ENCODE measurements around the gene TREM1.

The TREM1 gene

GRCh38 chr6:41294214-41294872 lies 7.9 kb upstream of the TREM1 start:
- no peak for FAIRE-seq

DNA sequence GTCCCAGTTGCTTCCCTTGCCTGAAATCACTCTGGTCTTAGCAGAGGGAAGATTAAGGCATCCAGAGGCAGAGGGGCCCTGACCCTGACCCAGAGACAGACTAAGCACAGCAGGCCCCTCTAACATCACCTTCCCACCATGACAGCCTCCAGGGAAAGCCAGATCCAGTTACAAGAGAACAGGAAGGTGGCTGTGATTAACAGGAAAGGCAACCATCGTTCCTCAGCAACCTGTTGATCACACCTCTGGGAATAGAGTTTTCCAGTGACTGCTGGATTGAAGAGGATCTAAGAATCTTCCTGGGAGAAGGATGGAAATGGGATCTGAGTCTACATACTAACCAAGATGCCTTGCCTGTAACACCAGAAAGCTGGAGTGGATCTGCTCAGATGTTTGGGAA lies 5.2 kb upstream of the TREM1 start:
- FAIRE-seq, result no peak

DNA sequence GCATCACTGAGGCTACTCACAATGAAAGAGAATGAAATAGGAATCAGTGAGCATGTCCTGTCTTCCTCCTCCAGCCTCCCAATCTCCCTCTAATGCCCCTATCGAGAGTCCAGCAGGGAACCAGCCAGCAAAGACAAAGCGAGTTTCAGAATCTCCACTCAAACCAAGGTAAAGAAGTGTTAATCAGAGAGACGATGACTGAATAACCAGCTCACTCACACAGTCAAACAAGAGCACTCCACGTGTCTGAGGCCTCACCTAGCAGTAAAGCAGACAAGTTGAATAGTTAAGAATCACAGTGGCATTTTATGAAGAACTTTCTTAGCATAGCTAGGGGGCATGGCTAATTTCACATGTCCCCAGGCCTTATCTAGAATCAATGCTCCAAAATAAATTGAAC lies 3.3 kb upstream of the TREM1 start:
- no peak for FAIRE-seq

GRCh38 chr6:41288754-41289129 lies 2.3 kb upstream of the TREM1 start:
- FAIRE-seq, result no peak

DNA sequence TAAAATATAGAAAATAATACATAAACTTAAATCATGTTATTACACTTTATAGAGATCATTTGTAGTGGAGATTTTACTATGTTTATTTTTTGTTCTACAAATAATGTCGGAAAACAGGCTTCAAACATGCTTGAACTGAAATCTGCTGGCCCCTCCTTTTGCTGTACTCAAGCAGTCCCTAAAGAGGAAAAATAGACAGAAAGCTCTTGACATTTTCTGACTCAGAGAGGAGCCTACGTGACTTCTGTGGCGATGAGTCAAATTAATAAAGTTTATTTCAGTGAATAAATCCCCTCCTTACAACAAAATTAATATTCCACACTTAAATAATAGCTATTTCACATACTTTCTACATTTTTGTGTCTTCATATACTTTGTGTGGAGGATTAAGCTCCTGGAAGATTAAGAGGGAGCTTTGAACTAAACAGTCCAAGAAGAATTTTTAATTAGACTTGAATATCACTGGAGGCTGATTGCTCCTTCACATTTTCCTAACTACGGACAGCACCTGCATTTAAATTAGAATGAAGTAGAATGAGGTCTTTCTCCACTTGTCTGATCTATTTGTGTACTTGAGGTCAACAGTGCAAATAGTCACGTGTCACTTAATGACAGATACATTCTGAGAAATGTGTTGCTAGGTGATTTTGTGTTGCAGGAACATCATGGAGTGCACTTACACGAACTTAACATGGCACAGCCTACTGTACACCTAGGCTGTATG lies 1.7 kb upstream of the TREM1 start:
- FAIRE-seq, result no peak

DNA sequence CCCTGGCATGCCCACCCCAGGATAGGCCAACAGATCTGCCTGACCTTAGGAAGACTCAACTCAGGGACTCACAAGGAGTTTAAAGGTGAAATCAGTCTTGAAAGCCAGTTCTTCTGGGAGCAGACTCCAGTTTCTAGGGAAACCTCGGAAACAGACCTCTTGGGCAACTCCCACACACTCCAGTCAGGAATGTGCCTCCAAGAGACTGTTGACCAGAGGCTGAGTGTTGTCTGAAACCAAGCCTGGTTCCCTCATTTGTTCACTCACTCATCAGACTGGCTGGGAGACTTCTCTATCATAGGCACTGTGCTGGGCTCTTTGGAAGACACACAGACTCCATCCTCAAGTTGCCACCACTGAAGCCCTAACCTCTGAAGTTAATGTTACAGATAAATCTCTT lies 1.8 kb downstream of the TREM1 start:
- no peak for FAIRE-seq

- no peak for FAIRE-seq
These were observed 2.9 kb downstream of the TREM1 start for GRCh38 chr6:41283600-41283999.

- no peak for FAIRE-seq
These were observed 6.0 kb downstream of the TREM1 start for GRCh38 chr6:41280381-41281057.

- FAIRE-seq, result no peak
These were observed 7.6 kb downstream of the TREM1 start for GRCh38 chr6:41278699-41279405.

DNA sequence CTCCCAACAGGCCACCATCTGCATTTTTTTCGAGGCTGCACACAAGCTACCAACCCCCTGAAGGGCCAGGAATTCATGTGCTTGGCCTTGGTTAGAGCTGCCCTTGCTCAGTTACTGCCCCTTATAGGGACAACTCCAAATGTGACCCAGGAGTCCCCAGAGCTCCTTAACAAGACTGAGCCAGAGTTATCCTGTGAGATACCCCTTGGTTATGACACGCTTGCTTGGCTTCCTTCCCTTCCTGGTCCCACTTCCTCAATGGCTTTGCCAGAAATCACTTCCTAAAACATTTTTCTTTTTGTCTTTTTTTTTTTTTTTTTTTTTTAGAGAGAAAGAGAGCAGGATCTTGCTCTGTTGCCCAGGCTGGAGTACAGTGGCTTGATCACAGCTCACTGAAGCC lies 8.9 kb downstream of the TREM1 start:
- FAIRE-seq, result no peak

DNA sequence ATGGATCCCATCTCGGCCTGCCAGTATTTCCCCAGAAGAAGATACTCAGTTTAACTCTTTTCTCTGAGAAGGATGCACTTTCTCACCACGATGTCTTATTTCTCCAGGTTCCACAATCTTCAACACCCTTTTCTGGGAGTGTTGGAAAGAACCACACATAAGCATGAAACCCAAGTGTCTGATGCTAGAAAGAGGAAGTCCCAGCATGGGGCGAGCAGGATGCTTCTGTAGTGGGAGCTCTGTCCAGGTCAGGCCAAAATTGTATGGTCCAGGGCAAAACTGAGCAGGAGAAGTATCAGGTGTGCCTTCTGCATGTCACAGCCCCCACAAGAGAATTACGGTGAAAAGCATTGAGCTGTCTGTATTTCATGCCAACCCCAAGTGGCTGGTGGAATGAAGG lies 11.0 kb downstream of the TREM1 start:
- no peak for FAIRE-seq

DNA sequence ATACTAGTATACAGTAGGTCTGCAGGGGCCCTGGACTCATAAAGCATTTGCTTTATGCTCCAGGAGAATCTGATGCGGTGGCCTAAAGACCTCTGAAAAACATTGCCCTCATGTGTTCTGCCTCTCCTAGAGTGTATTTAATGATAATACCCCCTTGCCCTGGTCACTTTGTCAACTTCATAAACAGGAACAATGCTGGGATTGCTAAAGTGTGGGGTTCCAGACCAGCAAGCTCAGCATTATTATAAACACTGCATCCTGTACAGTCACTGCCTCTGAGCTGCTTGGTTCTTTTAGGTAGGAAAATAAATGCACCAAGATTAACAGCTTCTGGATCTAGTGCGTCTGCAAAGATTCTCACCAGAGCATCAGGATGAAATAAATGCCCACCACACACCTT lies 12.2 kb downstream of the TREM1 start:
- FAIRE-seq, result no peak

GRCh38 chr6:41273714-41274113 lies 12.8 kb downstream of the TREM1 start:
- FAIRE-seq, result no peak

DNA sequence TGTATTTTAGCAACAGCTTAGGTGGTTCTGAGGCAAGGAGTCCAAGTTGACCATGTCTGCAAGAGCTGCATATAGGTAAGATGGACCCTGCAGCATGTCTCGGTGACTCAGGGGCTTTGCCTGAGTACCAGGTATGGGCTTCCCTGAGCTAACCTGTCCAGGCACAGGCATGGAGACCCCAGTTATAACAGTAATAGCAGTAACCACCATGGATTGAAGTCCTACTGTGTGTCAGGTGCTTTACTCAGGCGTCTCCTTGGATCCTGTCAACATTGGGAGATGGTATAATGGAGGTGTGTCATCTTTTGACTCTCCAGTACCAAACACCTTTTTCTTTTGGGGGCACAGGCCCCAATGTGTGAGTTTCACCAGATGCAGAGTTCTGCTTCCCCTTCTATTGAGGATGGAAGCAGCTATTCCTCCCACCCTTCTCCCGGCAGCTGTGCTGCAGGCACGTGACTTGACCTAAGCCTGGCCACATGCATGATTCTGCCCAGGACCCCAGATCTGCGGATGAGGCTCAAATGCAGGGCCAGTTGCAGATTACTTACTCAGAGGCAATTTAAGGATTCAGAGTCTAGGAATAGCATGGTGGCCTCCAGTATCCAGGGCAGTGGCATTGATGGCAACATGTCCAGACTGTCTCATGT lies 13.8 kb downstream of the TREM1 start:
- no peak for FAIRE-seq

DNA sequence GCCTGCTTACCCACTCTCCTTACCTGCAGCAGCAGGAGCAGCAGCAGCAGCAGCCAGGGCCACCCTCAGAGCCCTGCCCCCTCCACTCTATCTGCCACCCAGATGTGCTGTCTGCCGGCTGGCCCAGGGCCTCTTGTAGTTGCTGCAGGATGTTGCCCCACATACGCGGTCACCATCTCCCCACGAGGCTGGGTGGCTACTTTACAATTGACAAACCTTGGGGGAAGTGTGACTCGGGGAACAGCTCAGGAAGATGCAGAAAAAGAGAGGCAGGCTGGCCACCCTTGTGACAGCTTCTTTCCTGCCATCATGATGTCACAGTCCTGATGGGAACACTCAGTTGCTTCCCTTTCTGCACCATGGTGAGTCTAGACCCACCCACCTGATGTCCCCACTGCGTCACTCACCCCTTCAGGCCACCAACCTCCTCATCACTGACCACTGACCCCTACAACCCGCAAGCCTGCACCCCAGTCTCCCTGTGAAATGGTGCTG lies 14.5 kb downstream of the TREM1 start:
- FAIRE-seq, result no peak

- FAIRE-seq, result no peak
These were observed 16.8 kb downstream of the TREM1 start for GRCh38 chr6:41269716-41270115.

GRCh38 chr6:41269166-41269565 lies 17.3 kb downstream of the TREM1 start:
- no peak for FAIRE-seq

DNA sequence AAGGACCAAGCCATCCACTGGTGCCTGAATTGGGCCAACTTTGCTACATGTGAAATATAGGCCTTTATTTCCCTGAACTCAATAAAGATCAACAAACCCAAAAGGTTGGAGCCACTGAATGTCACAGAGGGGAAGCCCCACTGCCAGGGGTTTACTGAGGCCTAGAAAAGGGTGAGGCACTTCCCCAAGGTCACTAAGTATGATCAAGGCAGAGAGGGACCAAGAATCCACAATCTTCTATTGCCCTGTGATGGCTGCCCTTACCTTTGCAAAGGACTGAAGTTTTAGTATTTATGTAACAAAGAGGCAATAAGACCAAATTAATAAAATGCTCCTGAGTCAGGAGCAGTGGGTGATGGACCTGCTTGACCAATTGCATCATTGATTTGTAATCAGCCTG lies 18.0 kb downstream of the TREM1 start:
- no peak for FAIRE-seq

- FAIRE-seq, result no peak
These were observed 19.9 kb downstream of the TREM1 start for GRCh38 chr6:41266541-41266940.

DNA sequence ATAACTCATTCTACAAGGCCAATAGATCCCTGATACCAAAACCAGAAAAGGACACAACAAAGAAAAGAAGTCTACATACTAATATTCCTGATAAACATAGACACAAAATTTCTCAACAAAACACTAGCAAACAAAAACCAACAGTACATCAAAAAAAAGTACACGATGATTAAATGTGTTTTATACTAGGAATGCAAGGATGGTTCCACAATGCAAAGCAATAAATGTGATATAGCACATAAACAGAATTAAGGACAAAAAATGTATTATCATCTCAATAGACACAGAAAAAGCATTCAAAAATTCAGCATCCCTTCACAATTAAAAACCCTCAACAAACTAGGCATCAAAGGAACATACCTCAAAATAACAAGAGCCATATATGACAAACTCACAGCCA lies 23.2 kb downstream of the TREM1 start:
- FAIRE-seq, result no peak

GRCh38 chr6:41262401-41262800 lies 24.1 kb downstream of the TREM1 start:
- no peak for FAIRE-seq

DNA sequence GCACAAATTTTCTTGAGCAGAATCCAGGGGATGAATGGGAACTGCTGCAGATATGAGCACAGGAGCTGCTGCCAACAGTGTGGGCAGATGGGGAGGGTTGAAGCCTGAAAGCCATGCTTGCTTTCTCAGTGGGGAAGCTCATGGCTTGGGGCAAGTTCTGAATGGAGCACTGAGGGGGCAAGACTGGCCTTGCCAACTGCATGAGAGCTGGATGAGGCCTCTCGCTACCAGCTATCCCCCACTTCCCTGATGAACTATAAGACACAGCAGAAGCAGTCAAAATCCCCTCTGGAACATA lies 28.3 kb downstream of the TREM1 start:
- no peak for FAIRE-seq

All from G401.6 (cell line).